ENCODE measurements around the gene SLC16A3.

- TF ChIP-seq POLR2A (IDR thresholded peaks at IDR 0.05) = no peak
- TF ChIP-seq CTCF (IDR thresholded peaks at IDR 0.05) = no peak
Observed at GRCh38 chr17:82199496-82199895, 29.3 kb upstream of the SLC16A3 start.

All from adrenal gland (tissue), 5 donors.